WERI-Rb-1 (cell line): ENCODE measurements around the gene GPBP1.

Source experiments
- DNase-seq: peaks from one replicate; pipeline ENCODE4 v3.0.0-alpha.2; 2020
- H3K27ac ChIP-seq: fragments of 250-450 bp; sonication (Bioruptor Pico); 2 replicates; pipeline ENCODE4 v1.5.1; 2020; ENCODE audit warnings: mild to moderate bottlenecking, moderate library complexity
- H3K27me3 ChIP-seq: fragments of 250-450 bp; sonication (Bioruptor Pico); 2 replicates; pipeline ENCODE4 v1.5.1; 2021; ENCODE audit warnings: mild to moderate bottlenecking, low read depth, moderate library complexity; ENCODE audit not compliant: insufficient read depth, severe bottlenecking
- H3K36me3 ChIP-seq: fragments of 250-450 bp; sonication (Bioruptor Pico); 2 replicates; pipeline ENCODE4 v1.5.1; 2020; ENCODE audit warnings: mild to moderate bottlenecking, moderate library complexity
- H3K4me3 ChIP-seq: 2 replicates; pipeline ENCODE4 v1.5.1; 2011; ENCODE audit warnings: low read depth, mild to moderate bottlenecking, control low read depth, low read length
- H3K9me3 ChIP-seq: fragments of 250-450 bp; sonication (Bioruptor Pico); 2 replicates; pipeline ENCODE4 v1.5.1; 2021; ENCODE audit warnings: mild to moderate bottlenecking, moderate library complexity; ENCODE audit not compliant: severe bottlenecking
- CTCF ChIP-seq: IDR thresholded peaks from 2 replicates; pipeline ENCODE4 v1.5.1; 2011; ENCODE audit warnings: low read depth, mild to moderate bottlenecking, control low read depth, inconsistent platforms, low read length

Gene GPBP1

GRCh38 chr5:57313716-57314115 lies 139.9 kb downstream of the GPBP1 start:
- Histone ChIP-seq H3K27ac (no peak overlapping the region), H3K36me3 (no peaks in the 10 kb centered on the region), H3K4me3 (no peak overlapping the region), H3K9me3 (no peaks in the 10 kb centered on the region), H3K27me3 (no peaks in the 10 kb centered on the region)
- DNase-seq = no peak
- TF ChIP-seq CTCF = no peak
